SU-DHL-6 (cell line): ENCODE results near the gene PPP1R9B.

Experiments
- H2AFZ ChIP-seq: fragments of 200-600 bp; sonication (generic); 2 replicates; pipeline ENCODE4 v1.6.1; 2014; ENCODE audit warnings: low read depth, mild to moderate bottlenecking, moderate library complexity, mixed read lengths, antibody characterized with exemption, low read length; ENCODE audit not compliant: severe bottlenecking
- H3F3A ChIP-seq: fragments of 200-600 bp; shearing (Covaris generic); 2 replicates; pipeline ENCODE4 v1.6.0; 2016; ENCODE audit warnings: antibody characterized with exemption, mild to moderate bottlenecking; ENCODE audit not compliant: insufficient read depth
- H3K27ac ChIP-seq: fragments of 200-600 bp; sonication (generic); 2 replicates; pipeline ENCODE4 v1.5.1; 2016; ENCODE audit warnings: low read depth, mild to moderate bottlenecking, low read length, moderate library complexity, mixed read lengths
- H3K27me3 ChIP-seq: fragments of 200-600 bp; sonication (generic), shearing (Covaris generic); 2 replicates; pipeline ENCODE4 v1.6.0; 2014; ENCODE audit warnings: mild to moderate bottlenecking, low read length
- H3K36me3 ChIP-seq: fragments of 200-600 bp; sonication (generic); 2 replicates; pipeline ENCODE4 v1.6.1; 2014; ENCODE audit warnings: mild to moderate bottlenecking, low read length, mixed read lengths
- H3K4me2 ChIP-seq: fragments of 300-600, 200-600 bp; shearing (Covaris generic), sonication (generic); 2 replicates; pipeline ENCODE4 v1.6.0; 2014; ENCODE audit warnings: low read length, low read depth, mild to moderate bottlenecking; ENCODE audit not compliant: poor library complexity, severe bottlenecking
- H3K4me3 ChIP-seq: fragments of 200-600 bp; sonication (generic); 2 replicates; pipeline ENCODE4 v1.5.1; 2014; ENCODE audit warnings: antibody characterized with exemption, low read length, mild to moderate bottlenecking, mixed read lengths; ENCODE audit not compliant: insufficient read depth, poor library complexity, severe bottlenecking
- H3K79me2 ChIP-seq: fragments of 200-600 bp; sonication (generic); 2 replicates; pipeline ENCODE4 v1.6.1; 2014; ENCODE audit warnings: mild to moderate bottlenecking, low read length, moderate library complexity; ENCODE audit not compliant: insufficient read depth
- H3K9ac ChIP-seq: fragments of 200-600 bp; sonication (generic); 2 replicates; pipeline ENCODE4 v1.7.0; 2014; ENCODE audit warnings: mild to moderate bottlenecking, low read length
- H3K9me2 ChIP-seq: fragments of 200-600 bp; sonication (generic); replicated peaks from 2 replicates; pipeline ENCODE4 v1.6.1; 2014; ENCODE audit warnings: low read length; ENCODE audit not compliant: insufficient read depth
- H3K9me3 ChIP-seq: fragments of 200-600 bp; sonication (generic); 2 replicates; pipeline ENCODE4 v1.6.1; 2014; ENCODE audit warnings: low read length, mixed read lengths; ENCODE audit not compliant: insufficient read depth
- H4K20me1 ChIP-seq: fragments of 200-600 bp; sonication (generic); 2 replicates; pipeline ENCODE4 v1.6.1; 2014; ENCODE audit warnings: low read depth, mild to moderate bottlenecking, antibody characterized with exemption, low read length, moderate library complexity, mixed read lengths
- CTCF ChIP-seq: fragments of 200-600 bp; sonication (generic); IDR thresholded peaks from one replicate; pipeline ENCODE4 v1.5.1; 2017; ENCODE audit warnings: antibody characterized with exemption, mild to moderate bottlenecking, low read length, moderate library complexity; ENCODE audit not compliant: insufficient read depth, poor library complexity, severe bottlenecking
- EZH2phosphoT487 ChIP-seq: fragments of 200-600 bp; sonication (generic), shearing (Covaris generic); conservative IDR thresholded peaks from 2 replicates; pipeline ENCODE4 v1.6.1; 2018; ENCODE audit warnings: mild to moderate bottlenecking, antibody characterized with exemption, low read length, moderate library complexity, mixed read lengths

PPP1R9B gene

GRCh38 chr17:50129728-50130558 is 20.5 kb downstream of the PPP1R9B start, which contains the start of gene SAMD14:
TSS of gene SAMD14 (minus strand) at chr17:50130160. CDS start at chr17:50124959, 5,201 bp downstream.
- Histone ChIP-seq H3K9me3 (no peaks in the 10 kb centered on the region), H3K9ac (no peak within 1 kb of the TSS), H3K36me3 (no peaks in the 10 kb centered on the region), H3K4me3 (no peak within 1 kb of the TSS), H3K9me2 (no peaks in the 10 kb centered on the region), H3K27me3 (no peaks in the 10 kb centered on the region), H3F3A (0 out of 2 replicates have a peak, but pooled peaks cover 4% of the 10 kb centered on the region), H3K4me2 (no peak within 1 kb of the TSS), H3K79me2 (no peaks in the 10 kb centered on the region), H4K20me1 (no peaks in the 10 kb centered on the region), H3K27ac (no peak within 1 kb of the TSS), H2AFZ (no peak within 1 kb of the TSS)
- TF ChIP-seq CTCF (no peak), EZH2phosphoT487 (no peak)

- Histone ChIP-seq H3K9ac (no peak overlapping the region), H3K36me3 (no peaks in the 10 kb centered on the region)
Measured at GRCh38 chr17:50129353-50129727, 21.1 kb downstream of the PPP1R9B start.

GRCh38 chr17:50128441-50129352 is 21.8 kb downstream of the PPP1R9B start:
- H3K4me3 ChIP-seq, result no peak overlapping the region

More at GRCh38 chr17:50129353-50129727, 21.1 kb downstream of the PPP1R9B start:
- Histone ChIP-seq H3K79me2 (no peaks in the 10 kb centered on the region), H3F3A (0 out of 2 replicates have a peak, but pooled peaks cover 4% of the 10 kb centered on the region), H3K4me2 (no peak overlapping the region), H2AFZ (no peak overlapping the region), H3K27ac (no peak overlapping the region), H3K9me3 (no peaks in the 10 kb centered on the region), H3K9me2 (no peaks in the 10 kb centered on the region), H3K4me3 (no peak overlapping the region), H3K27me3 (no peaks in the 10 kb centered on the region), H4K20me1 (no peaks in the 10 kb centered on the region)
- TF ChIP-seq EZH2phosphoT487 (no peak), CTCF (no peak)

More at GRCh38 chr17:50128441-50129352, 21.8 kb downstream of the PPP1R9B start:
- no peak for TF ChIP-seq EZH2phosphoT487
- TF ChIP-seq CTCF, result no peak
- Histone ChIP-seq H3K4me2 (no peak overlapping the region), H3K36me3 (no peaks in the 10 kb centered on the region), H3F3A (0 out of 2 replicates have a peak, but pooled peaks cover 4% of the 10 kb centered on the region), H3K27ac (no peak overlapping the region), H3K27me3 (no peaks in the 10 kb centered on the region), H3K9me2 (no peaks in the 10 kb centered on the region), H3K9ac (no peak overlapping the region), H3K9me3 (no peaks in the 10 kb centered on the region), H3K79me2 (no peaks in the 10 kb centered on the region), H2AFZ (no peak overlapping the region), H4K20me1 (no peaks in the 10 kb centered on the region)
